RWPE1 (cell line): ENCODE data around the gene PRIMPOL.

ENCODE experiments used
- CTCF ChIA-PET: fragments of 350-600 bp; sonication (Branson Sonifier 250); formaldehyde crosslinking; extraction: SDS; loops from one replicate; lab custom pipeline; 2021; lab: Yijun Ruan, JAX
- POLR2A ChIA-PET: fragments of 400-600 bp; formaldehyde crosslinking; extraction: SDS; loops from one replicate; lab custom pipeline; 2020; ENCODE audit warnings: antibody characterized with exemption; ENCODE audit not compliant: low non-redundant PET; lab: Yijun Ruan, JAX
- DNase-seq: peaks from one replicate; pipeline ENCODE4 v3.0.0; 2012; ENCODE audit warnings: low spot score
- H3K27ac ChIP-seq: fragments of 450-650 bp; 2 replicates; pipeline ENCODE4 v1.5.1; 2017
- TF ChIP-seq, protein P1 (sequence below): fragments of 450-650 bp; conservative IDR thresholded peaks from 2 replicates; pipeline ENCODE4 v1.5.1; 2017; ENCODE audit warnings: low read depth, mild to moderate bottlenecking

PRIMPOL gene

DNA sequence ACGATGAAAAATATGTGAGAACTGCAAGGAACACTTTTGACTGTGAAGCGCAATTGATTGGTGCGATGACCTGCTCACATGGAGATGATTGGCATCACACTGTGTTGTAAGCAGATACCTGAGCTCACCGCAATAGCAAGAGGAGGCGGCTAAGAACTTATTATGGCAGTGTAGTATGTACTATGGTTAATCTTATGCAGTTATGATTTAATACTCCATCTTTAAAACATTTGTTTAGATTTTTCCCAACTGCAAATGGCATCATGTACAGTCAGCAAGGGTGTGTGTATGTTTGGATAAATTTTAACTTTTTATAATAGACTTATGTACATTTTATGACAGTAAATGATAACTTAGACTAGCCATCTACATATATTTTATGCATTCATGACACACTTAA, 25.5 kb downstream of the PRIMPOL start:
- POLR2A ChIA-PET = no interaction called here
- CTCF ChIA-PET = no interaction called here
- no peak overlapping the region for H3K27ac ChIP-seq
- TF ChIP-seq, protein P1, sequence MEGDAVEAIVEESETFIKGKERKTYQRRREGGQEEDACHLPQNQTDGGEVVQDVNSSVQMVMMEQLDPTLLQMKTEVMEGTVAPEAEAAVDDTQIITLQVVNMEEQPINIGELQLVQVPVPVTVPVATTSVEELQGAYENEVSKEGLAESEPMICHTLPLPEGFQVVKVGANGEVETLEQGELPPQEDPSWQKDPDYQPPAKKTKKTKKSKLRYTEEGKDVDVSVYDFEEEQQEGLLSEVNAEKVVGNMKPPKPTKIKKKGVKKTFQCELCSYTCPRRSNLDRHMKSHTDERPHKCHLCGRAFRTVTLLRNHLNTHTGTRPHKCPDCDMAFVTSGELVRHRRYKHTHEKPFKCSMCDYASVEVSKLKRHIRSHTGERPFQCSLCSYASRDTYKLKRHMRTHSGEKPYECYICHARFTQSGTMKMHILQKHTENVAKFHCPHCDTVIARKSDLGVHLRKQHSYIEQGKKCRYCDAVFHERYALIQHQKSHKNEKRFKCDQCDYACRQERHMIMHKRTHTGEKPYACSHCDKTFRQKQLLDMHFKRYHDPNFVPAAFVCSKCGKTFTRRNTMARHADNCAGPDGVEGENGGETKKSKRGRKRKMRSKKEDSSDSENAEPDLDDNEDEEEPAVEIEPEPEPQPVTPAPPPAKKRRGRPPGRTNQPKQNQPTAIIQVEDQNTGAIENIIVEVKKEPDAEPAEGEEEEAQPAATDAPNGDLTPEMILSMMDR = no peak
- DNase-seq = no peak

DNA sequence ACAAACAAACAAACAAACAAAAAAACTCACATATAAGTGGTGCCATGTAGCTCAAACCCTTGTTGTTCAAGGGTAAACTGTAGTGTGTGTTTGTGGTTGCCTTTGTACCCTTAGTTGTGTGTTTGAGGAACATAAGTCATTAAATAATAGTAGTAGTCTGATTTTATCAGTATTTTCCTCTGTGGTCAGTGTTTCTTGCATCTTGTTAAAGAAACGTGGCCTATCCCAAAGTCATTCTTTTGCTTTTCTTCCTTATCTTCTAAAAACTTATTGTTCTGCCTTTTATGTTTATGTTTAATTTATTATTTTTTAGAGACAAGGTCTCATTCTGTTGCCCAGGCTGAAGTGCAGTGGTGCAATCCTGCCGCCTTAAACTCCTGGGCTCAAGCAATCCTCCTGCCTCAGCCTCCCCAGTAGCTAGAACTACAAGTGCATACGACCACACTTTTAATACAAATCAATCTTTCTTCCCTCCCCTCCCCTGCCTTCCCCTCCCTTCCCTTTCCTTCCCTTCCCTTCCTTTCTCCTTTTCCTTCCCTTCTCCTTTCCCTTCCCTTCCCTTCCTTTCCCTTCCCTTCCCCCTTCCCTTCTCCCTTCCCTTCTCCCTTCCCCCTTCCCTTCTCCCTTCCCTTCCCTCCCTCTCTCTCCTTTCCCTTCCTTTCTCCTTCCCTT, 26.4 kb downstream of the PRIMPOL start:
- DNase-seq = no peak
- ChIA-PET CTCF (no interaction called here), POLR2A (no interaction called here)
- TF ChIP-seq, protein P1 = no peak
- H3K27ac ChIP-seq = no peak overlapping the region

DNA sequence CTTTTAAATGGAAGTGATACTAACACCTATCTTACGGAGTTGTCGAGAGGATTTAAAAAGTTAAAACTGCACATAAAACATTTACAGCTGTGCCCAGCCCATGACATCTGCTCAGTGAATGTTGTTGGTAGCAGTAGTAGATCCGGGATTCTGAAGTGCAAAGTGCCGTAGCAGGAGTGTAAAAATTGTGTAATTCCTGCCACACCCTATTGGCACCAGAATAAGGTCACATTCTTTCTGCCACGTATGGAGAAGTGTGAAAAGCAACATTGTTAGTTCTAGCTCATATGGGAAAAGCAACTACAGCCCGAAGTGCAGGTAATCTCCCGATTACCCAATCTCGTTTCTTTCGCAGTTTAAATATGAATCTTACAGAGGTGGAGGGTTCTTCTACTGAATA, 31.2 kb downstream of the PRIMPOL start:
- POLR2A ChIA-PET = no interaction called here
- TF ChIP-seq, protein P1 = no peak
- CTCF ChIA-PET = no interaction called here
- H3K27ac ChIP-seq = no peak overlapping the region
- peak; percentile 7 for DNase-seq

DNA sequence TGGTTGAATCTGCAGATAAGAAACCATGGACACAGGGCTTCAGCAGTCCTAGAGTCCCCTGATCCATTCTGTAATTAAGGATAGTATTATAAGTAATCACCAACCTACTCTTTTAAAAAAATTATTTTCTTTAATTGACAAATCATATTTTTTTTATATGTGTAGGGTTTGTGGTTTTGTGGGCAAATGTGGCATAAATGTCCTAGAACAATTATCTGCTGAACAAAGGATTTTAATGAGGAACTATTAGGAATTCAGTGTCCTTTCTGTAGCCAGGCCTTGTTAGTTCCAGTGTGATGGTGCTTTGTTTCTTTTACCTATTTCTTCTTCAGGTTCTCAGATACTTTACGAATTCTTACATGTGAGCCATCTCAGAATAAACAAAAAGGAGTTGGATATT, 32.4 kb downstream of the PRIMPOL start:
- POLR2A ChIA-PET = no interaction called here
- H3K27ac ChIP-seq = no peak overlapping the region
- no peak for DNase-seq
- CTCF ChIA-PET = no interaction called here
- TF ChIP-seq, protein P1 = no peak

DNA sequence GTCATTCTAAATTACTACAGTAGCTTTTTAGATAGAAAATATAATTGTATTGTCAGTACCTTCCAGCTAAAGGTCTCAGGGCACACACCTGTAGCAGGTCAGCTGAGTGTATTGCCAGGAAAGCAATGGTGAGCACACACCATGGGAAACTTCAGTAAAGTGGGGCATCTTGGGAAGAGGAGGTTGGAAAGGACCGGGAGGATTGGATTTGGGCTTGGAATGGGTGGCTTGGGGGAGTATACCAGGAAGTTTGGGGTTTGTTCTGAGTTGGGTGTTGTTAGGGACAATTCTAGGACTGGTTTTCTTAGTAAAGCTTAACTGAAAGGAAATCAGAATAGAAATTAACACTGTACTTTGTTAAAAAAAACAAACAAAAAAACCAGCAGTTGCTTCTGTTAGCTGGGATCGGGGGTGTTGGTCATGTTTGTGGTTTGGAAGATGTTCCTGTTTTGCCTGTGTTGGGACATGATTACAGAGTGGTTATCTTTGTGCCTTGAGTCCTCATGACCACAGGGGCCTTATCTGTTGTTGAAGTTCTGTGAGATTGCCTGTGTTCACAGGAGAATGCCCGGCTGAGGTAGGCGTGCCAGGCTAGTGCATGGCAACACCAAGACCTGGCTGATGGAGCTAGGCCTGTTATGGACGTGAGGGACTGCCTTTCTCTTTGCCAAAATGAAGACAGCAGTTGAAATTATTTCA, 35.1 kb downstream of the PRIMPOL start:
- H3K27ac ChIP-seq = no peak overlapping the region
- DNase-seq = no peak
- TF ChIP-seq, protein P1 = no peak
- CTCF ChIA-PET = interaction anchor here (0.6 kb wide), 1 partner anchor 18 kb away, joined by 4 read pairs; no protein-coding TSS in a partner anchor
- POLR2A ChIA-PET = no interaction called here

DNA sequence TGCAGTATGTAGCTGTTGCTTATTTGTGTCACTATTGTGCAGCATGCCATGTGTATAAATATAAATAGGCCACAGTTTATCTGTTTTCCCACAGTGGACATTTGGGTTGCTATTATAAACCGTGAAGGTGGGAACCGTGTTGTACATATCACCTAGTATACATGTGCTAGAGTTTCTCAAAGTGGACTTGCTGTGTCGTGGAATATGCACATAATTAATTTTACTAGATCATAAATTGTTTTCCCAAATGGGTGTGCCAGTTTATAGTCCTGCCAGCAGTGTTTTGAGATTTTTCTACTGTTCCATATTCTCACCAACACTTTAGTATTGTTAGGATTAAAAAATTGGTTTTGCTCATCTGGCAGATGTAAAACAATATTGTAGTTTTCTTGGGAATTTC, 38.5 kb downstream of the PRIMPOL start:
- ChIA-PET POLR2A (no interaction called here), CTCF (interaction anchor here (0.6 kb wide), 1 partner anchor 16 kb away, joined by 4 read pairs; no protein-coding TSS in a partner anchor)
- TF ChIP-seq, protein P1 = no peak
- DNase-seq = no peak
- H3K27ac ChIP-seq = peak overlapping the region; percentile 82
